Activated CD4-positive, alpha-beta T cell treated with anti-CD3 and anti-CD28 coated beads, Interleukin-10, Interleukin-2, amounts not matched to agents 100 ng/mL and 50 ng/mL, durations not matched to agents 16 hours and 8 hours (primary cell): Measurements from ENCODE around the gene TAC3.
"Not testable (repeated sequence)": the region's sequence is repeated elsewhere in the genome, so short reads cannot be mapped to it uniquely, and the experiment has no call there.

Source experiments
- DNase-seq: peaks from one replicate; pipeline ENCODE4 v3.0.0-alpha.2; 2020

Gene TAC3

GRCh38 chr12:57001448-57001906, 14.9 kb downstream of the TAC3 start:
- peak; percentile 81 for DNase-seq

DNA sequence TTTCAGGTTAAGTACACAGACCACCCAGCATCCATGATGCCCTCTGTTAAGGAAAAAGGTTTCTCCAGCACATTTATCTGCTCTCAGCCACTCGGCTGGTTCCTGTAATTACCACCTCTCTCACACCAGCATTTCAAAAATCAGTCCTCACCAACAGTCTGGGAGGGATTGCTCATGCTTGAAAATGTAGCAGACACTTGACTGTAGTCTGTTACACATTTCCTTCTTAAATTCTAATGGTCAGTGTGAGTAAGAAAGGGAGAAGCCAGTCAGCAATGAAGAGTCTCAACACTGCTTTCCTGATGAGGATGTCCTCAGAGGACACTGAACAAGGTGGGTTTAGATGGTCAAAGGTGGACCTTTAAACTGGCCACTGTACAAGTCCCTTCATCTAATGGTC, 15.9 kb downstream of the TAC3 start:
- DNase-seq, result peak; percentile 39

GRCh38 chr12:56999456-56999855, 16.9 kb downstream of the TAC3 start:
- no peak for DNase-seq

DNA sequence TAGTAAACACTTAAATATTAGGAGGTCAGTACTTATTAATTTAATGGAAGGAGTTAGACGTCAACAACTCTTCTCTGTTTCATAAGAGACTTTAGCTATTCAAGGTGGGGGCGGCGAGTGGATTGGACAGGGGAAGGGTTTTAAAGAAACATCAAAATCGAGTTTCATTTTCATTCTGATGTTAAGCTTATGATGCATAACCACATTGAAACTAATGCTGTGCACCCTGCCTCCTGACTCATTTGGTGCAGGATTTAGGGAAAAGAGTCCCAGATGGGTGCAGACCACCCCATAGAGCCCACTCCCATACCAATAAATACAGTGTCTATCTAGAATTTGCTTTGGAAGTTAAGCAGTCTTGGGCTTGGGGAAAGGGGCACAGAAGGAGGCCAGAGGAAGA, 17.3 kb downstream of the TAC3 start:
- peak; percentile 79 for DNase-seq

GRCh38 chr12:56998316-56998715, 18.0 kb downstream of the TAC3 start:
- DNase-seq, result no peak

- no peak for DNase-seq
Measured at GRCh38 chr12:56996793-56997545, 19.4 kb downstream of the TAC3 start.

DNA sequence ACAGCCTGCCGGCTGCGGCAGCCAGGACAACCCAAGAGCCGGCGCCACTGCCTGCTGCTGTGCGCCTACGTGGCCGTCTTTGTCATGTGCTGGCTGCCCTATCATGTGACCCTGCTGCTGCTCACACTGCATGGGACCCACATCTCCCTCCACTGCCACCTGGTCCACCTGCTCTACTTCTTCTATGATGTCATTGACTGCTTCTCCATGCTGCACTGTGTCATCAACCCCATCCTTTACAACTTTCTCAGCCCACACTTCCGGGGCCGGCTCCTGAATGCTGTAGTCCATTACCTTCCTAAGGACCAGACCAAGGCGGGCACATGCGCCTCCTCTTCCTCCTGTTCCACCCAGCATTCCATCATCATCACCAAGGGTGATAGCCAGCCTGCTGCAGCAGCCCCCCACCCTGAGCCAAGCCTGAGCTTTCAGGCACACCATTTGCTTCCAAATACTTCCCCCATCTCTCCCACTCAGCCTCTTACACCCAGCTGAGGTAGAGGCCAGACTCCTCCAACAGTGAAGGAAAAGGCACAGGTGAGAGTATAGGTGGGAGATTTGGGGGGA, 20.3 kb downstream of the TAC3 start:
- DNase-seq, result no peak

- no peak for DNase-seq
Measured at GRCh38 chr12:56995201-56995929, 21.0 kb downstream of the TAC3 start.

- no peak for DNase-seq
Measured at GRCh38 chr12:56994231-56994746, 22.0 kb downstream of the TAC3 start.

GRCh38 chr12:56993346-56993745, 23.0 kb downstream of the TAC3 start:
- DNase-seq, result no peak

DNA sequence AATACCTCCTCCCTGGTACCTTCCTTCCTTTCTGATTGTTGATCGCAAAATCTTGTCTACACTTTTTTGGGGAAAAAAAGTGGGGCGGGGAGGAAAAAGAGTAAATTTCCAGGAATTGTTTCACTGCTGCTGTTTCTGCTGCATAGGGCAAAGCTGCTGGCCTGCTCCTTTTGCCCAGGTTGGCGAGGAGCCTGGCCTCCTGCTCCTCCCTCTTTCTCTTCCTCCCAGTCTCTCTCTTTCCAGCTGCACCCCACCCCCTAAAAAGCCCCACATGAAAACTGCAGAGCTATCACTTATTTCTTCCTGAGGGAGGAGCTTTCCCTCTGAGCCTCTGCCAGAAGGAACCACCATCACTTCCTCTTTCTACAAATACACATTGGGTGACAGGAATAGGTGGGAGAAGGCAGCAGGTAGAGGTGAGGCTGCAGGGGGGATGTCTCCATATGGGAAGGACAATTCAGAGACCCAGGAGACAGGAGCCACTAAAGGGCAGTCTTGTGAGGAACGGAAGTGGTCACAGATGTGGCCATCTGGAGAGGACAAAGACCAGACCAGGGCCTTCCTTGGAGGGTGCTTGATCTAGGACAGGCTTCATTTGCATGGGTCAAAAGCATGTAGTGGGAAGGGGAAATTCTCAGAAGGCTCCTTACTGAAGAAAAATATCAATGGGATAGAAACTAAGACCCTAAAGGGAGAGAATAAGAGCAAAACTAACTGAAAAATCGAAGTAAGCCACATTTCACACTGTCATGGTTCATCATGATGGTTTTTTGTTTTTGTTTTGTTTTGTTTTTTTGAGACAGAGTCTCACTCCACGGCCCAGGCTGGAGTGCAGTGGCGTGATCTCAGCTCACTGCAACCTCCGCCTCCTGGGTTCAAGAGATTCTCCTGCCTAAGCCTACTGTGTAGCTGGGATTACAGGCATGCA, 24.7 kb downstream of the TAC3 start:
- DNase-seq, result no peak

DNA sequence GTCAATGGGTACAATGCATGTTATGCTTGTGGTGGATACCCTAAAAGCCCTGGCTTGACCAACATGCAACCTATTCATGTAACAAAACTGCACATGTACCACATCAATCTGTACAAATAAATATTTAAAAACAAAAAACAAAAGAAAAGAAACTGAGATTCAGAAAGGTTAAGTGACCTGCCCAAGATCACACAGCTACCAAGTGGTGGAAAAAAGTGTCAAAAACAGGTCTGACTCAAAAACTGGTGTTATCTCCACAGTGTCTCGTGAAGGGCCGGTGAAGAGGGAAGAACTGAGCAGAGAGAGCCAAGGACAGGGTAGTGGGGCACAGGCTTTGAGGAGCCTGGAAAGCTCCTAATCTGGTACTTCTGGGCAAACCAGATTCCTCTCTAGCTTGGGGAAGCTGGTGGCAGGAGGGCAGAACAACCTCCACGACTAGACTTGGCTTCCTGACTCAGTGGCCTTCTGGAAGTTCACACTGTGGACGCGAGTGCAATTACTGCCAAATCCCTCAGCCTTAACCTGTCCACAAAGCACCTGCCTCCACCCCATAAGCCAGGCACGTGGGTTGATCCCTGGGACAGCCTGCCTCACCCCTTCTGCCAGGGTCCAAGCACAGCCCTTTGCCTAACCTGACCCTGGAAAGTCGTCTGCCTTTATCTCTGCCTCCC, 25.5 kb downstream of the TAC3 start:
- DNase-seq, result no peak

GRCh38 chr12:56989861-56990610, 26.3 kb downstream of the TAC3 start:
- DNase-seq, result no peak

- no peak for DNase-seq
Measured at GRCh38 chr12:56988207-56988739, 28.1 kb downstream of the TAC3 start.

- DNase-seq, result peak; percentile 75
Measured at GRCh38 chr12:56987551-56988053, 28.7 kb downstream of the TAC3 start.

DNA sequence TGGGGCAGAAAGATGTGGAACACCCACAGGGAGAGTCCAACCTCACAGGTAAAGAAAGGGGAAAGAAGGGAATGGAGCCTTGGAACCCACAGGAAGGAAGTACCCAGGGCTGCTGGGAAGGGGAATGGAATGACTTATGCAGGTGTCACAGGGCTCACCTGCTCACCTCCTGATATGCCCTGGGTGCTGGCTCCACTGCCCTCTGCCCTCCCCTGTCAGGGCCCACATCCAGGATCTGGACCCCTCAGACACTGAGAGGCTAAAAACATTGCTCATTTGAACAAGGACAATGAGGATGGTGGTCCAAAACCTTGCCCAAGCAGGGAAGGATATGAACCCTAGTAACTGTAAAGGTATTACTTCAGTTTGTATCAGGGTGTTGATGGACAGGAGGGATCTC, 29.3 kb downstream of the TAC3 start:
- no peak for DNase-seq

DNA sequence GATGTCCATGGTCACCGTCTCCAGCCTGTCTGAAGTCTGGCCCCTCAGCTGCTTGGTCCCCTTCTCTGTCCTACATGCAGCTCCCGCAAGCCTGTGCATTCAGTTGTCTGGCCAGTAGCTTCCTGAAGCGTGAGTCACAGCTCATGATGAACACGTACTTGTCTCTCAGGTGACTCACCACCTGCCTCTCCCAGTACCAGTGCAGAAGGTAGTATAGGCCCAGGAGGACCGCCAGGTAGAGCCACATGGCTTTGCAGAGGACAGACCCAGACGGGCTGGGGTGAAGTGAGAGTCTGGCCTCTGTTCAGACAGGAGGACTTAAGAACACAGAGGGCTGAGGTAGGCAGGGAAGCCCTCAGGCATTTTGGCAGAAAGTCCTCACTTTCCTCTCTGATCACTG, 30.6 kb downstream of the TAC3 start:
- DNase-seq, result not testable (repeated sequence)

- no peak for DNase-seq
Measured at GRCh38 chr12:56983386-56983785, 32.9 kb downstream of the TAC3 start.

DNA sequence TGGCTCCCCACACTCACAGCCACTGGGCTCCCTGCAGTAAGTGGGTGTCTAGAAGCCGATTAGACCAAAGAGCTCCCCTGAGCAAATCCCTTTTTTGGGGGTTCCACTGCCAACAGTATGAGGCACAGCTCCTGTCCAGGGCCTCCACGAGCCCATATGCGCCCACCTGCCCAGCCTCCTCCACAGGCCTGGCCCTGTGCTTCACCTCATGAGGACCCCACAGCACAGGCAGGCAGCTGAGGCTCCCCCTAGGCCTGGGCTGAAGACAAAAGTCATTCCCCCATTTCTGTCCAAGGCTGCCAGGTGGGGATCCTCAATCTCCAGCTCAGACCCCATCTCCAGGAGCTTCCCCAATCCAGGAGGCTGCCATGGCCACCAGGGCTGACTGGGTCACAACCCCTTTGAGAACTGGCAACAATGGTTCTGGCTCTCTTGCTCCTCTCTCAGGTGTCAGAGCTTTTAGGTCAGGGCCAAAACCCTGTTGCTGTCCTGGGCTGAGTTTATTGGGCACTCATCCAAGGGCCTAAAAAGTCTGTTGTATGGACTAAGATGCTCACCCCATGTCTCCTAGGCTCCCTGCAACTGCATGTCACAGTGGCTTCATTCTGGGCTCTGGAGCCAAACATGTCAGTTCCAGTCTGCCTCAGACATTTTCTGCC, 33.6 kb downstream of the TAC3 start:
- DNase-seq, result not testable (repeated sequence)

DNA sequence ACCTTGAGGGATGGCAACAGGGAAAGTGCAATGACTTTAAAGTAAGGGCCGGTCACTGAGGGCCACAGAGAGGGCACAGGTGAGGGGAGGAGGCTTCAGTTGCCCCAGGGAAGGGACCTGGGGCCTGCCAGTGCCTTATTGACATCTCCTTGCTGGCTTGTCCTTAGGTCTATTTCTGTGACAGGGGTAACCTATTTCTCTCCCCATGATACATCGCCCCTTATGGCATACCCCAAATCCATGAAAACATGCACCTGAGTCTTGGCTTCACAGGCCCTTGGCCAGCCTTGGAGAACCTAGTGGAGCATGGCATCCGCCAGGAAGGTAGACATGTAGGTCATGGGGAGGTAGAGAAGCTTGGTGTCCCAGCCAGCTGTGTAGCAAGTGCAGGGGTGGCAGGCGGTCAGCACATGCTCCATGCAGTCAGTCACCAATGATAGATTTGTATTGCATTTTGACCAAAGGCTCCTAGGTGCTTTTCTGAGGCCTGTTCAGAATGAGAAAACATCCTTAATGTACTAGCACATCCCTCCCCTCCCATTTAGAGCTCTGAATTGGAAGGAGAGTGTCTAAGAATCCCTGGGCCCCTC, 35.3 kb downstream of the TAC3 start:
- no peak for DNase-seq
